H1 (cell line): ENCODE data around the gene NAA25. TPM values are rescaled to one million over a fixed set of nuclear protein-coding genes. Genes with fewer than 3 reads are reported as not detected.

ENCODE experiments used
- CTCF ChIA-PET: fragments of 300-600 bp; sonication (Branson Sonifier 250); formaldehyde crosslinking; loops from one replicate; lab custom pipeline; 2021; ENCODE audit not compliant: partially characterized antibody; lab: Charles Lee
- POLR2A ChIA-PET: fragments of 300-600 bp; sonication (Branson Sonifier 250); formaldehyde crosslinking; loops from one replicate; lab custom pipeline; 2021; ENCODE audit warnings: inconsistent platforms; ENCODE audit not compliant: partially characterized antibody; lab: Charles Lee
- DNase-seq, 2 experiments: peaks; one replicate each; pipeline versions ENCODE4 v3.0.0 to v3.0.0-alpha.2; 2010 to 2022; ENCODE audit warnings: low spot score in 2 of 2, low read depth in 1 of 2, mixed read lengths in 1 of 2
- FAIRE-seq: peaks from 2 replicates; lab custom pipeline; 2011; peaks lifted over from hg19 to GRCh38; lab: Jason Lieb, UNC
- H2AFZ ChIP-seq: 2 replicates; pipeline ENCODE4 v1.8.1; 2012; ENCODE audit warnings: low read length, inconsistent platforms
- H2AK5ac ChIP-seq: 2 replicates; pipeline ENCODE4 v1.6.1; 2013; ENCODE audit warnings: low read depth, low read length
- H2BK120ac ChIP-seq: replicated peaks from 2 replicates; pipeline ENCODE3; 2013; ENCODE audit warnings: low read depth, low read length, inconsistent platforms
- H2BK12ac ChIP-seq: 2 replicates; pipeline ENCODE4 v1.6.1; 2013; ENCODE audit warnings: low read depth, low read length
- H2BK15ac ChIP-seq: 2 replicates; pipeline ENCODE4 v1.6.1; 2013; ENCODE audit warnings: low read length
- H2BK20ac ChIP-seq: 2 replicates; pipeline ENCODE4 v1.6.1; 2013; ENCODE audit warnings: low read length
- H2BK5ac ChIP-seq: 2 replicates; pipeline ENCODE4 v1.6.1; 2013; ENCODE audit warnings: low read depth, low read length
- H3K14ac ChIP-seq: 2 replicates; pipeline ENCODE4 v1.6.1; 2013; ENCODE audit warnings: inconsistent platforms; ENCODE audit not compliant: insufficient read length
- H3K18ac ChIP-seq: 2 replicates; pipeline ENCODE4 v1.6.1; 2013; ENCODE audit warnings: low read length; ENCODE audit errors: extremely low read depth
- H3K23ac ChIP-seq: 2 replicates; pipeline ENCODE4 v1.6.1; 2013; ENCODE audit warnings: inconsistent platforms; ENCODE audit not compliant: insufficient read length
- H3K23me2 ChIP-seq: 2 replicates; pipeline ENCODE4 v1.6.1; 2013; ENCODE audit warnings: low read depth, low read length
- H3K27ac ChIP-seq: 2 replicates; pipeline ENCODE4 v1.6.1; 2011; ENCODE audit warnings: low read depth, low read length, inconsistent platforms
- H3K27me3 ChIP-seq, 4 experiments: replicated peaks in 1 of 4; 1 replicate in 1 of 4; 2 replicates in 3 of 4; pipeline versions ENCODE4 v1.6.1 to v1.8.1; 2011 to 2013; ENCODE audit warnings: low read length in 3 of 4, mild to moderate bottlenecking in 3 of 4, inconsistent platforms in 2 of 4, mixed read lengths in 2 of 4, moderate library complexity in 1 of 4; ENCODE audit not compliant: control insufficient read depth in 3 of 4, insufficient read depth in 3 of 4; ENCODE audit errors: extremely low read depth in 1 of 4
- H3K36me3 ChIP-seq, 4 experiments: 2 replicates each; pipeline versions ENCODE4 v1.6.1 to v1.8.1; 2011 to 2013; ENCODE audit warnings: mild to moderate bottlenecking in 4 of 4, low read length in 3 of 4, moderate library complexity in 2 of 4, control low read depth in 1 of 4, inconsistent platforms in 1 of 4; ENCODE audit not compliant: insufficient read depth in 4 of 4, control insufficient read depth in 2 of 4
- H3K4ac ChIP-seq: replicated peaks from 2 replicates; pipeline ENCODE3; 2013; ENCODE audit warnings: low read length, low read depth, mixed read lengths, inconsistent platforms; ENCODE audit not compliant: insufficient read length
- H3K4me1 ChIP-seq, 4 experiments: replicated peaks in 1 of 4; 1 replicate in 1 of 4; 2 replicates in 3 of 4; pipeline versions ENCODE4 v1.6.1 to v1.8.1; 2011 to 2013; ENCODE audit warnings: low read length in 3 of 4, inconsistent platforms in 2 of 4, mixed read lengths in 1 of 4; ENCODE audit not compliant: insufficient read depth in 4 of 4, control insufficient read depth in 3 of 4
- H3K4me2 ChIP-seq, 2 experiments: 2 replicates each; pipeline versions ENCODE4 v1.6.1 to v1.8.1; 2011 to 2013; ENCODE audit warnings: low read depth in 2 of 2, low read length in 2 of 2, control low read depth in 1 of 2, inconsistent platforms in 1 of 2, mild to moderate bottlenecking in 1 of 2; ENCODE audit not compliant: insufficient read depth in 1 of 2
- H3K4me3 ChIP-seq, 4 experiments: fragments of 200-600, 300-600 bp in 1 of 4; sonication (generic), shearing (Covaris generic), sonication (Bioruptor Twin) in 1 of 4; 2 replicates each; pipeline versions ENCODE4 v1.5.1 to v1.8.1; 2011 to 2016; ENCODE audit warnings: low read length in 4 of 4, low read depth in 3 of 4, control low read depth in 2 of 4, inconsistent platforms in 2 of 4, mild to moderate bottlenecking in 2 of 4, mixed read lengths in 1 of 4, moderate library complexity in 1 of 4; ENCODE audit not compliant: insufficient read depth in 2 of 4; ENCODE audit errors: extremely low read depth in 1 of 4
- H3K56ac ChIP-seq: replicated peaks from 2 replicates; pipeline ENCODE3; 2013; ENCODE audit warnings: low read depth, mild to moderate bottlenecking, mixed read lengths, low read length, inconsistent platforms; ENCODE audit not compliant: insufficient read length
- H3K79me1 ChIP-seq: 2 replicates; pipeline ENCODE4 v1.6.1; 2013; ENCODE audit warnings: low read depth, low read length, control low read depth
- H3K79me2 ChIP-seq, 2 experiments: 2 replicates each; pipeline versions ENCODE4 v1.6.1 to v1.8.1; 2012 to 2013; ENCODE audit warnings: low read length in 2 of 2, mild to moderate bottlenecking in 2 of 2, inconsistent platforms in 1 of 2; ENCODE audit not compliant: insufficient read depth in 2 of 2, control insufficient read depth in 1 of 2
- H3K9ac ChIP-seq, 4 experiments: replicated peaks in 1 of 4; 1 replicate in 1 of 4; 2 replicates in 3 of 4; pipeline versions ENCODE4 v1.6.1 to v1.8.1; 2011 to 2013; ENCODE audit warnings: low read depth in 3 of 4, low read length in 3 of 4, control low read depth in 2 of 4, mild to moderate bottlenecking in 2 of 4, moderate library complexity in 2 of 4, inconsistent platforms in 1 of 4; ENCODE audit errors: extremely low read depth in 1 of 4
- H3K9me3 ChIP-seq, 2 experiments: 2 replicates each; pipeline versions ENCODE4 v1.6.1 to v1.8.1; 2012 to 2013; ENCODE audit warnings: mild to moderate bottlenecking in 2 of 2, moderate library complexity in 2 of 2, control low read depth in 1 of 2, inconsistent platforms in 1 of 2, low read depth in 1 of 2, low read length in 1 of 2, mixed read lengths in 1 of 2; ENCODE audit not compliant: insufficient read depth in 2 of 2
- H4K20me1 ChIP-seq, 2 experiments: replicated peaks in 1 of 2; 2 replicates each; pipeline versions ENCODE3 to v1.8.1; 2011 to 2013; ENCODE audit warnings: inconsistent platforms in 2 of 2, low read length in 2 of 2, mild to moderate bottlenecking in 1 of 2; ENCODE audit not compliant: insufficient read depth in 2 of 2, control insufficient read depth in 1 of 2
- H4K5ac ChIP-seq: 2 replicates; pipeline ENCODE4 v1.6.1; 2013; ENCODE audit warnings: low read length, low read depth, mixed read lengths, inconsistent platforms; ENCODE audit not compliant: insufficient read length
- H4K8ac ChIP-seq: 2 replicates; pipeline ENCODE4 v1.8.0; 2013; ENCODE audit warnings: mild to moderate bottlenecking, moderate library complexity, low read length, inconsistent platforms; ENCODE audit not compliant: insufficient read depth; ENCODE audit errors: extremely low read depth
- H4K91ac ChIP-seq: replicated peaks from 2 replicates; pipeline ENCODE3; 2013; ENCODE audit warnings: low read length, mixed read lengths, inconsistent platforms; ENCODE audit not compliant: insufficient read length
- CEBPB ChIP-seq: IDR thresholded peaks from 2 replicates; pipeline ENCODE4 v1.6.1; 2012; ENCODE audit warnings: low read depth, low read length
- KDM1A ChIP-seq: fragments of 200-600, 300-600 bp; sonication (generic); IDR thresholded peaks from 2 replicates; pipeline ENCODE4 v1.7.1; 2016; ENCODE audit warnings: mild to moderate bottlenecking, low read length, borderline replicate concordance
- NANOG ChIP-seq: IDR thresholded peaks from 2 replicates; pipeline ENCODE4 v1.6.1; 2011; ENCODE audit warnings: low read length, low read depth, mild to moderate bottlenecking, inconsistent platforms; ENCODE audit not compliant: insufficient read depth, poor library complexity, severe bottlenecking
- PHF8 ChIP-seq: fragments of 200-600 bp; sonication (generic); conservative IDR thresholded peaks from 2 replicates; pipeline ENCODE4 v1.7.1; 2012; ENCODE audit warnings: low read depth, mild to moderate bottlenecking, inconsistent platforms, low read length, moderate library complexity
- RNF2 ChIP-seq: fragments of 200-900, 300-1000 bp; sonication (generic); IDR thresholded peaks from 2 replicates; pipeline ENCODE4 v1.7.1; 2016; ENCODE audit warnings: borderline replicate concordance, low read depth, mild to moderate bottlenecking, antibody characterized with exemption, low read length; ENCODE audit not compliant: poor library complexity, severe bottlenecking; ENCODE audit errors: missing control alignments
- RXRA ChIP-seq: IDR thresholded peaks from 2 replicates; pipeline ENCODE4 v1.6.1; 2011; ENCODE audit warnings: low read depth, mild to moderate bottlenecking, low read length, moderate library complexity; ENCODE audit not compliant: insufficient read depth
- SAP30 ChIP-seq: fragments of 300-600 bp; sonication (generic); IDR thresholded peaks from 2 replicates; pipeline ENCODE4 v1.7.1; 2012; ENCODE audit warnings: low read length, moderate library complexity, mild to moderate bottlenecking, inconsistent platforms; ENCODE audit not compliant: insufficient read depth, insufficient replicate concordance
- SIX5 ChIP-seq: IDR thresholded peaks from 2 replicates; pipeline ENCODE4 v1.6.1; 2011; ENCODE audit warnings: mild to moderate bottlenecking, low read depth, low read length
- SP1 ChIP-seq: IDR thresholded peaks from 2 replicates; pipeline ENCODE4 v1.6.1; 2011; ENCODE audit warnings: low read depth, low read length
- SP2 ChIP-seq: IDR thresholded peaks from 2 replicates; pipeline ENCODE4 v1.6.1; 2012; ENCODE audit warnings: mild to moderate bottlenecking, low read length, inconsistent platforms
- SRF ChIP-seq: IDR thresholded peaks from 2 replicates; pipeline ENCODE4 v1.6.1; 2011; ENCODE audit warnings: mild to moderate bottlenecking, low read depth, low read length, moderate library complexity
- USF2 ChIP-seq: IDR thresholded peaks from 2 replicates; pipeline ENCODE4 v1.6.1; 2011; ENCODE audit warnings: low read length, improper control_type of control experiment
- ZNF274 ChIP-seq: IDR thresholded peaks from 2 replicates; pipeline ENCODE4 v1.7.0; 2012; ENCODE audit warnings: low read length, borderline replicate concordance; ENCODE audit errors: extremely low read depth
- WGBS, 2 experiments: shearing (Covaris generic) in 1 of 2; methylation state at CpG; one replicate each; pipeline versions ENCODE4 v1.1.6 to v1.1.7; 2013 to 2015; ENCODE audit warnings: low lambda C conversion rate in 2 of 2, mixed read lengths in 2 of 2, inconsistent platforms in 1 of 2, low coverage in 1 of 2, missing lambda C conversion rate in 1 of 2; ENCODE audit not compliant: insufficient replicate concordance in 2 of 2, insufficient coverage in 1 of 2, insufficient read length in 1 of 2; ENCODE audit errors: extremely low coverage in 1 of 2, missing lambda C conversion rate in 1 of 2; 5-methylcytosine and 5-hydroxymethylcytosine counted together
- polyA plus RNA-seq, 7 experiments: library from polyadenylated mRNA; depleted of rRNA in 3 of 7; stranded (reverse) in 5 of 7; unstranded in 2 of 7; fragments of >200 nt in 5 of 7; fragments of 200-250 nt in 2 of 7; gene quantifications; 1 replicate in 5 of 7; 2 replicates in 1 of 7; 4 replicates in 1 of 7; pipeline versions ENCODE4 v1.2.1 to v1.2.3, GENCODE V29; 2011 to 2013; ENCODE audit warnings: missing spikeins in 2 of 7, mixed read lengths in 2 of 7
- total RNA-seq: library from RNA; stranded (reverse); fragmentation: NEBNext Ultra II Directional; extraction: Animal tissue kit (Norgen Biotek cat#: 25700); gene quantifications from 2 replicates; pipeline ENCODE4 v1.2.1, GENCODE V29; 2021

NAA25 gene
- total and polyA plus RNA-seq, 2 of the 8 experiments (the other 6 are each of a cell fraction or from before 2014, with no cell fraction given), result 10.8 to 60.3 TPM

DNA sequence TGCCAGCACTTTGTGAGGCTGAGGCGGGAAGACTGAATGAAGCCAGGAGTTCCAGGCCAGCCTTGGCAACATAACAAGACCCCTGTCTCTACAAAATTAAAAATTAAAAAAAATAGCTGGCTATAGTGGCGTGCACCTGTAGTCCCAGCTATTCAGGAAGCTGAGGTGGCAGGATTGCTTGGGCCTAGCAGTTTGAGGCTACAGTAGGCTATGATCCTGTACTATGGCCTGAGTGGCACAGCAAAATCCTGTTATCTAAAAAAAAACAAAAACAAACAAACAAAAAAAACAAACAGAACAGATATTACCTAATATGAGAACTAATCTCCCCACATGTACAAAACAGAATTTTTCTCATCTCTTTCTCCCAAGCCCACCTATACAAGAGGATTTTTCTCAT lies 111.3 kb downstream of the NAA25 start:
- H3K23ac ChIP-seq, result no peak overlapping the region
- no peak overlapping the region for H2AK5ac ChIP-seq
- no peaks in the 10 kb centered on the region for H3K79me1 ChIP-seq
- no peak overlapping the region for H4K8ac ChIP-seq
- no peaks in the 10 kb centered on the region for H3K36me3 ChIP-seq
- H2AFZ ChIP-seq, result no peak overlapping the region
- CTCF ChIA-PET, result interaction anchor here (1.1 kb wide), 1 partner anchor 12 kb away, joined by 3 read pairs; no protein-coding TSS in a partner anchor
- no peak overlapping the region for H3K4ac ChIP-seq
- POLR2A ChIA-PET, result interaction anchor here (4.7 kb wide), 1 partner anchor 16 kb away, joined by 32 read pairs; the partner anchor contains the start of genes ERP29 and TMEM116
- no peak overlapping the region for H3K9ac ChIP-seq
- no peaks in the 10 kb centered on the region for H3K23me2 ChIP-seq
- FAIRE-seq, result no peak
- no peaks in the 10 kb centered on the region for H3K27me3 ChIP-seq
- H3K14ac ChIP-seq, result no peak overlapping the region
- H3K4me1 ChIP-seq, result no peaks in the 10 kb centered on the region
- H3K4me2 ChIP-seq, result no peak overlapping the region
- H3K9me3 ChIP-seq, result no peaks in the 10 kb centered on the region
- H3K27ac ChIP-seq, result no peak overlapping the region
- no peak overlapping the region for H2BK20ac ChIP-seq
- H4K20me1 ChIP-seq, result no peaks in the 10 kb centered on the region
- H4K5ac ChIP-seq, result no peak overlapping the region
- no peak overlapping the region for H3K56ac ChIP-seq
- no peak overlapping the region for H4K91ac ChIP-seq
- no peak overlapping the region for H2BK120ac ChIP-seq
- H2BK5ac ChIP-seq, result no peak overlapping the region
- H3K18ac ChIP-seq, result no peak overlapping the region
- H3K4me3 ChIP-seq, result no peak overlapping the region
- no peak overlapping the region for H2BK12ac ChIP-seq
- no peaks in the 10 kb centered on the region for H3K79me2 ChIP-seq
- DNase-seq, result no peak
- WGBS, 2 experiments, result 95% methylated on average over 2 of the region's 2 CpGs; no CpG with 5 or more reads in 1 of the 2 experiments
- no peak overlapping the region for H2BK15ac ChIP-seq
- TF ChIP-seq CEBPB (no peak), RXRA (no peak), SIX5 (no peak), SP2 (no peak), PHF8 (no peak), RNF2 (no peak), NANOG (no peak), SP1 (no peak), USF2 (no peak), SAP30 (no peak), KDM1A (no peak), SRF (no peak), ZNF274 (no peak)
